Astrocyte (in vitro differentiated cells and primary cell): ENCODE data around the gene PCBP3.

Experiments
- CTCF ChIP-seq: IDR thresholded peaks from 2 replicates; pipeline ENCODE4 v1.5.1; 2011; ENCODE audit warnings: low read depth, mild to moderate bottlenecking, inconsistent platforms, low read length, moderate library complexity; ENCODE audit not compliant: insufficient read depth
- EZH2 ChIP-seq: IDR thresholded peaks from 2 replicates; pipeline ENCODE4 v1.6.1; 2012; ENCODE audit warnings: mild to moderate bottlenecking, low read length, inconsistent platforms; ENCODE audit not compliant: insufficient read depth

- TF ChIP-seq EZH2 (no peak), CTCF (no peak)
These were observed 158.5 kb downstream of the PCBP3 start for GRCh38 chr21:45801989-45802388.
